GM20431 (cell line): Measurements from ENCODE around the gene RPS6KA2.
"Not testable (repeated sequence)": the region's sequence is repeated elsewhere in the genome, so short reads cannot be mapped to it uniquely, and the experiment has no call there.

Source experiments
- in situ Hi-C: fragments of 300-500 bp; cut with MseI, MboI; formaldehyde crosslinking; loops from one replicate; pipeline ENCODE4 v1.15.0; 2020; ENCODE audit warnings: low sequenced_read_pairs; ENCODE audit not compliant: unreplicated experiment

Gene RPS6KA2

DNA sequence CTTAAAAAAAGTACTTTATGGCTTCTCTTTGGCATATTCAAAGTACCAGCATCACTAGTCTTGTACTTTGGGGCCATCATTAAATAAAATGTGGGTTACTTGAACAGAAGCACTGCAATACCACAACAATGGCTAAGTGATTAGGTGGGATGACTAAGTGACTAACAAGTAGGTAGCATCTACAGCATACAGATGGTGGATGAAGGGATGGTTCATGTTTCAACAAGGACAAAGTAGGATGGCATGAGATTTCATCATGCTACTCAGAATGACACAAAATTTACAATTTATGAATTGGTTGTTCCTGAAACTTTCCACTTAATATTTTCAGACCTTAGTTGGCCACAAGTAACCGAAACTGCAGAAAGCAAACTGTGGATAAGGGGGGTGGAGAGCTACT is 252.0 kb downstream of the RPS6KA2 start:
- in situ Hi-C loops, result no loop called here

GRCh38 chr6:166370489-166370888 is 256.6 kb downstream of the RPS6KA2 start:
- in situ Hi-C loops, result no loop called here

- in situ Hi-C loops, result no loop called here
Measured at GRCh38 chr6:166369782-166370181, 257.3 kb downstream of the RPS6KA2 start.

DNA sequence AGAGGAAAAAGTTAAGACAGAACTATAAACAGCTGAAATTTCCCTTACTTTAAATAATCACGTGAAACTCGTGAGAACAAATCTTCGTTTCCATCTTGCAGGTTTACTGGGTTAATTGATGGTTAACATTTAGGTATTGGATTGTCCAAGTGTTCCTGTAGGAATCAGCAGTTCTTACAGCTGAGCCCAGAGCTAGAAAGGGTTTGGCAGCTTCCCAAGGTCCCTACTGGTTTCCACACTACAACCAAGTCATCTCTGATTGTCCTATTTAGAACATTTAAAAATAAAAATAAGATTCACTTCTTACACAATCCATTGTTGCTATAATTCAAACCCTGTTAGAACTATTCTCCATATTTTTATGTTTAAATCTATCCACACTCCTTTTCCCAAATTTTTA is 260.1 kb downstream of the RPS6KA2 start:
- in situ Hi-C loops, result no loop called here

GRCh38 chr6:166365806-166366205 is 261.2 kb downstream of the RPS6KA2 start:
- in situ Hi-C loops, result no loop called here

- in situ Hi-C loops, result no loop called here
Measured at GRCh38 chr6:166365221-166365620, 261.8 kb downstream of the RPS6KA2 start.

DNA sequence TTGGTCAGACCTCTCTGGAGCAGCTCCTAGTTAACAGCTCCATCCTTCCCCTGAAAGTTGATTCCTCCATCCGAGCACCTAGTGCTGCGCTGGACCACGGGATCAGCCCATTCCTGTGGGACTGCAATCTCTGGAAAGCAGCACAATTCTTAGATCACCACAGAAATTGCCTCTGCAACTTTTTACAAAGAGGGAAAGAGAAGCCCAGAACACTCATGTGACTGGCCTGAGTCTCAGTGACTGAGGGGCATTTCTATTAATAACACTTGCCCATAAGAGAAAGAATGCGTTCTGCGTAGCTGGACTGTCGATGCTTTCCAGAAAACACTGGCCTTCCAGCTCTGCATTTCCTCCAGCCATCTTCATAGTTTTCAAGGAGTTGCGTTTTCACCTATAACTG is 262.6 kb downstream of the RPS6KA2 start:
- in situ Hi-C loops, result no loop called here

GRCh38 chr6:166362427-166362826 is 264.6 kb downstream of the RPS6KA2 start:
- in situ Hi-C loops, result not testable (repeated sequence)

- in situ Hi-C loops, result no loop called here
Measured at GRCh38 chr6:166361077-166361429, 266.0 kb downstream of the RPS6KA2 start.

DNA sequence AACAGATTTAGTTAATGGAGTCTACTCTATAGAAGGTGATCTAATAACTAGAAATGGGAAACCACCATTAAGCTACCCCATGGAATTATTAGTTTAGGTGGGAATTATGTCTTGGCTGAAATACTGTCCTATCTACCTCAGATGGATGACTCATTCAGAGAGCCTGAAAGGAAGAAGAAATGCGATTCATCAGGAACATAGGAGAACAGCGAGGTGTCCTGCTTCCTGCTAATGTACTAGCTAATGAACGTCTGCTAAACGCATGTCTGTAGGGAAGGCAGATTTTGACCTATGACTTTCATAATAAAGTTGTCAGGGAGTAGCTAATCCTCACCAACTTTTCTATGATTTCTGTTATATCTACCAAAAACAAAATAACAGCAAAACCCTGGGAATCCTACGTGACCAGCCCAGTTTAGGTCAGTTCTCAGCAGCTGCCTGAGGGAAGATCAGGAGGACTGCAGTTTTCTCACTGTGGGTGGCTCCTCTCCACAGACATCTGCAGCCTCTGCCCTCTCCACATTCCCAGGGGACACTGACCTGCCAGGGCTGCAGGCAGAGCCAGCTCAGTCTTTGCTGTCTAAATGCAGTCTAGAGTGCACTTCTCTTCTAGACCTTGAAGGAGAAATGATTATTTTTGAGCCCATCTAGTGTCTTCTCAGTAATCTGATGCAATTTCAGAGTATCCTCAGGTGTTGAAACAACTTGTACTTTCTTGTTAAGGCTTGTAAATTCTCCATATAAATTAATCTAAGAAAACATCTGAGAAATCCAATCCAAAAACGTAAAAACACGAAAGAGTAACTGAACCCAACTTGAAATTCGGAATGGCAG is 266.6 kb downstream of the RPS6KA2 start:
- in situ Hi-C loops, result no loop called here
